CD4-positive, alpha-beta T cell treated with Interferon alpha-2 for 1 hour (primary cell): ENCODE measurements around the gene TMEM238.
A peak's percentile ranks its signal among the peaks of the same experiment; 100 is the strongest.
"Not testable (repeated sequence)": the region's sequence is repeated elsewhere in the genome, so short reads cannot be mapped to it uniquely, and the experiment has no call there.

Experiments
- DNase-seq, 2 donors: peaks; one replicate each; pipeline ENCODE4 v3.0.0-alpha.2; 2020 to 2022

TMEM238 gene, protein sequence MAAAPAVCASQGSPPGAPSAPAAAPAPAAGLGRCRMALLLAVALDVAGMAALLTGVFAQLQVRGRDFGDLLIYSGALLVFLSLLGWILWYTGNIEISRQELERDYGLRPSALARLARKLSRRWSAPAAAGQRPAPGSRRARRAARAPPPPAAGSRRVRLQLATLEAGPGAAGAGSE

DNA sequence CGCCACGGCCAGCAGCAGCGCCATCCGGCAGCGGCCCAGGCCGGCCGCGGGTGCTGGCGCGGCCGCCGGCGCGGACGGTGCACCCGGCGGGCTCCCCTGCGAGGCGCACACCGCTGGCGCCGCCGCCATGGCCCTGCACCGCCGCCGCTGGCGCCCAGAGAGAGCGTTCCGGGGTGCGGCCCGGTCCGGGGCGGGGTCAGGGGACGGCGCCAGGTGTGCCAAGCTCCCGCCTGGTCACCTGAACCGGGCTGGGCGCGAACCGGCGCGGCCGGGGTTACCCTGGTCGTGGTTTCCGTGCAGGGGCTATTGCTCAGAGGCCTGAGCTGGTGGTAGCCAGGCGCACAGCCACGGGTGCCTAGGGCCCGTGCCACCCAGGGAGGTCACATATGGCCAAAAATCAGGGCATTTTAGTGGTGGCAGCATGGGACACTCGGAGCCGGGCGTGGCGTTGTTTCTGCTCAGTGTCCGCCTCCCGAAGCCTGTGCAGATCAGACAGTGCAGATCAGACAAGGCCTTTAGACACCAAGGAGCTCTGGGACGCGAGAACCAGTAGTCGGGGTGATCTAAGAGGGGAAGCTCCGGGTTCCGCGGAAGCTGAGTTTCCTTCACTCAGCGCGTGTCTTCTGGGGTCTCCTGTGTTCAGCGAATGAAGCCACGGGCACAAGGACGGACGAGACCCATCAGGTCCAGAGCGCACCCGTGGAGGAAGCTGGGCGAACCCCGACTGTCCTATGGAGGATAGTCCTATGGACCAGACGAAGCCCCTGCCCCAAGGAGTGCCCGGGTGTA, at the start of gene TMEM238:
Gene TMEM238, minus strand, starts transcription at position 162 of the 789 bp plus-strand sequence. Its CDS starts 33 bp downstream, at position 129.
- peak; percentile 12 to 49 for DNase-seq

DNA sequence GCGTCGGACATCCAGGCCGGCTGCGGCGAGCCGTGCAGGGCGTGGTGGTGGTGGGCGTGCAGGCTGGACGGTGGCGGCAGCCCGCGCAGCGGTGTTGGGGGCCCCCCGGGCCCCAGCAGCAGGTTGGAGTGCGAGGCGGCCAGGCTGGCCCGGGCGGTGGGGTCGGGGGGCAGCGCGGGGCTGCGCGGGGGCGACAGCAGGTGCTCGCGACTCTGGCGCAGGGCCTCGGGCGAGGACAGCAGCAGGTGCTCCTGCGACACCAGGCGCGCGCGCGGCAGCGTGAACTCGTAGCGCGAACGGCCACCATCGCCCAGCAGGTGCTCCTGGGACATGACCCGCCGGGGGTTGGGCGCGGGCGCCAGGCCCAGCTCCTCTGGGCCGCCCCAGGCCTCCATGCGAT, 49.2 kb upstream of the TMEM238 start:
- DNase-seq, result no peak

DNA sequence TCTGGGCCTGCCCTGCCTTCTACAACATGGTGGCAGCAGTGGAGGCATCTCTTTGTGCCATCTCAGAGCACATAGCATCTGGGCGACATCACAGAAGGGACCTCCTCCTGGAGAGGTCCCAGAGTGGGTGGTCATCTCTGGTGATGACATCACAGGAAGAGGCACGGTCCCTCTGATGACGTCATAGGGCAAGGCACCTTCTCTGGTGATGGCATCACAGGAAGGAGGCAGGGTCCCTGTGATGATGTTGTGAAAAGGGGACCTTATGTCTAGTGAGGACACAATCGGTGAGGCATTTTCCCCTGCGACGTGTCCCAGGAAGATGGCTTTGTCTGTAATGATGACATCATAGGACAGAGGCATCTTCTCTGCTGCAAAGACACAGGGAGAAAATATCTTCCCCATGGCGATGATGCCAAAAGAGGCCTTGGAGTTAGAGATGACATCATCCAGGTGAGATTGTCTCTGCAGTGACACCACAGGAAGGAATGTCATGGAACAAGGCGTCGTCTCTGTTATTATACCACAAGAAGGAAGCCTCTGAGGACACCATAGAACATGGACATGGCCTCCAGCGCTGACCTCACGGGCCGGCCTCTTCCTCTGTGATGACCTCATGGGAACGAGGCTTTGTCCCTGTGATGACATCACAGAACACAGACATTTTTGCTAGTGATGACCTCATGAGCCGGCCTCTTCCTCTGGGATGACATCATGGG, 48.3 kb upstream of the TMEM238 start:
- no peak for DNase-seq

DNA sequence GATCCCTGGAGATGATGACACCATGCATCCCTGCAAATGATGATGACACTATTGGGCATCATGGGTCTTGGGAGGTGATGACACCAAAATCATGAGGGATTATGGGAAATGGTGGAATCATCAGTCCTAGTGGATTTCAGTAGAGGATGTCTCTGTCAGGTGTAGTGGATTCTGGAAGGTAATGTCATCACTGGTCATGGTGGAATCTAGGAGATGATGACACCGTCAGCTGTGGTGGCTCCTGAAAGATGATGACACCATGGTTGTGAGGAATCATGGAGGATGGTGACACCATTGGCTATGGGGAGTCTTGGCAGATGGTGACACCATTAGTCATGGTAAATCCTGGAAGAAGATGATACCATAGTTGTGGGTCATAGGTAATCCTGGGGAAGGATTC, 47.1 kb upstream of the TMEM238 start:
- DNase-seq, result no peak

DNA sequence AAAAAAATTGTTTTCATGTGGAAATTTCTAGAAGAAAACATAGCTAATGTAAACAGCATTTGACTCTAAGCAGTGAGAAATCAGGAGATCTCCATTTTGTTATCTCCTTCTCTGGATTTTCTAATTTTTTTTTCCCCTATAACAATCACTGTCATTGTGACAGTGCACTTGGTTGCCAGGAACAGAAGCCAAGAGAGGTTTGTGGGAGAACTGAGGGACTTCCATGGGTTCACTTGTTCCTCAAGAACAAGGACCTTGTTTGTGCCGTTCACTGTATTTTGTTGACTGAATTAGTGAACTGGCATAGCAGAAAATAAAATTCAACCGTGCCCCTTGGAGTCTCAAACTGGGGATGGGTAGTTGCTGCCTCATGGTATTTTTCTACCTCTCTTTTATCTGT, 42.0 kb upstream of the TMEM238 start:
- no peak for DNase-seq

DNA sequence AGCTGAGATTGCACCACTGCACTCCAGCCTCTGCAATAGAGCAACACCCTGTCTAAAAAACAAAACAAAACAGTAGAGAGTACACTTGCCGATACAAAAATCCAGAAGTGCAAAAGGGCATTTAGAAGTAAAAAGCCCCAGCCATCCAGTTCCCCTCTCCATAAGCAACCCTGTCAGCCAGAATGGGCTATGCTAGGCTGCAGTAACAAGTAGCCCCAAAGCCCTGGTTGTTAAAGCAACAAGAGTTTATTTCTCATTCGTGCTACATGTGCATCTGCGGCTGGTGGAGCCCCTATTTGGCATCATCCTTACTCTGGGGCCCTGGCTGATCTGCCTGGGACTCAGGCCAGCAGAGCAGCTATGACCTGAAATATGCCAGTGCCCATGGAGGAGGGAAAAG, 40.4 kb upstream of the TMEM238 start:
- DNase-seq, result no peak

DNA sequence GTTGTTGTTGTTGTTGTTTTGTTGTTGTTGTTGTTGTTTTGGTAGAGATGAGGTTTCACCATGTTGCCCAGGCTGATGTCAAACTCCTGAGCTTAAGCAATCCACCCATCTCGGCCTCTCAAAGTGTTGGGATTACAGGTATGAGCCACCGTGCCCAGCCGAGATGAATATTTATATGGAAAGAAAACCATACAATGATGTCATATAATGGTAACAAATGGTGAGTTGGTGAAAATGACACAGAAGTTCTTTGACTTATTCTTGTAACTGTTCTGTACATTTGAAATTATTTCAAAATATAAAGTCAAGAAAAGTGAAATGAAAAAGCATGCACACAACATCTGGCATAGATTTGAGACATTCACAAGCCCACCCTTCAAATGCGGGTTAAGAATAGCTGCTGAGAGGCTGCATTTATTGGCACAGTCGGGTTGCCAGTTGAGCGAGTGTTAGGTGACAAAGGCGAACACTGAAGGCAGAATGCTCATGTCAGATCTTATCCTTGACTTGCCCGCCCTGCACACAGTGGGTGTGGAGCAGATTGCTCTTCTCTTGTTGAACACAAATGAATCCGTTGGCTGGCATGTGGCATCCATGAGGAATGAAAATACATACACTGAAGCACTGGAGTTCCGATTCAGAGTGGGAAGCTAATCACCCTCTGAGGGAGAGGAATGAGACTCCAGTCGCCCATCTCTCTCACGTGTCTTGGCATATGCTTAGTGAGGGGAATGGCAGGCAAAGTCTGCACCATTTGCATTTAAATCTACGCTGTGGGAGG, 39.3 kb upstream of the TMEM238 start:
- DNase-seq, result no peak

DNA sequence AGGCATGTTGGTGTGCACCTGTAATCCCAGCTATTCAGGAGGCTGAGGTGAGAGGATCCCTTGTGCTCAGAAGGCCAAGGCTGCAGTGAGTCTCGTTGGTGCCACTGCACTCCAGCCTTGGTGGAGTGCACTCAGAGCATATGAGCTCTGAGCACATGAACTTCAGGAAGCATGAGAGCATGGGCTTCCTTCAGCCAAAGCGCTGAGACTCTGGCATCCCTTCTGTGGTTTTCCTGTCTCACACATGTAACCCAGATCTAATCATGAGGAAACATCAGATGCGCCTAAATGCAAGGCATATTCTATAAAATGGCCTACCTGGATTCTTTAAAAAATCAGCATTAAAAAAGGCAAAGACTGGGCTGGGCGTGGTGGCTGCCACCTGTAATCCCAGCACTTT, 37.2 kb upstream of the TMEM238 start:
- peak in 1 of 2 donors; percentile 56 for DNase-seq

DNA sequence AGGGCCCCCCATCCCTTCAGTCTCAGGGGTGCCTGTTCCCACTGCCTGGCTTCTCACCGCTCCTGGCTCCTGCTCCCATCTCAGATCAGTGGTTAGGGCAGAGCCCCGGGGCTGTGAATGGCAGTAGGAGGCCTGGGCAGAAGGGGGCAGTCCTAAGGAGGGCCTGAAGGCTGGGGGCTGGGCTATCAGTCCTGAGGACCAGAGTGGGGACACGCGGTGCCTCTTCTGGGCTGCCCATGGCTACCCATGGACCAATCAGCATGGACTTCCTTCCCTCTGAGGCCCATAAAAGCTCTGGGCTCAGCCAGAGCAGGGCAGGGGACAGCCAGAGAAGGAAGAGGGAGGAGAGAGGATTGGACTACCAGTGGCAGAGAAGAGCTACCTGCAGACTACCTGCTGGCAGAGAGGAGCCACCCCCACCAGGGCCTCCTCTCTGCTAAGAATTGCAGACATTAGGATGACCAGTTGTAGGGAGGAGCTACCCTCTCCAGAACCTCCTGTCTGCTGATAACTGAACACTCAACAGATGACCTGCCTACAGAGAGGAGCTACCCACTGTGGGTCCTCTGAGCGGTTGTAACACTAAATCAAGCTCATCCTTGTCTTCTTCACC, 35.6 kb upstream of the TMEM238 start:
- DNase-seq, result no peak

DNA sequence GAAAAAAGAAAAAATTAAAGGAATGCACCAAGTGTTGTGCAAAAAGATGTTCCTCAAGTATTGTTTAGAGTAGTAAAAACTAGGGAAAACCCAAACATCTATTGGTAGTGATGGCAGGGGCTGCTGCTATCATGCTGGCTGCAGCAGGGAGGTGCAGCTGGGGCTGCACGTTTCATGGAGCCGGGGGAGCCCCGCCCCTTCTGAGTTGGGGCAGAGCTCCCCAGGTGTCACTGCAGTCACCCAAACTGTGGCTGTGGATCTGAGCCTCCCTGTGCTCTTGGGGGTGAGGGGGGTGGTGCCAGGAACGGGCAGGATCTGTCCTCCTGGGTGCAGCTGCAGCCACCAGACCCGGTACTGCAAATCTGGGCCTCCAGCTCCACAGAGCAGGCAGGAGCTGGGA, 35.0 kb upstream of the TMEM238 start:
- no peak for DNase-seq

DNA sequence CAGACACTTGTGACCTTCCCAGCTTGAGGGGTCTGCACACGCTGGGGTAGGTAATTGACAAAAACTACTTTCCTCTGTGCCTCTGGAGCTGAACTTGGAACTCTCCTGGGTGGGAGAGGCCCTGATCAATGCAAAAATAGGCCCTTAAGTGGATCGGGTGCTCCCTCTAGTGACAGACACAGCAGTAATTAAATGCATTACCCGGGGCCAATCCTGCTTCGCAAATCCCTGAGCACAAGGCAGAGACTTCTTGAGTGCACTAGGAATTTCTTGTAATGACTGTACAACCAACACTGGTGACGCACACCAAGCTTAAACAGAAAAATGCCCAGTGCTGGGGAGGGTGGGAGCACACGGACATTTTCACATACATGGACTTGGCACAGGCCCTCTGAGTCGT, 34.1 kb upstream of the TMEM238 start:
- peak; percentile 56 to 75 for DNase-seq

DNA sequence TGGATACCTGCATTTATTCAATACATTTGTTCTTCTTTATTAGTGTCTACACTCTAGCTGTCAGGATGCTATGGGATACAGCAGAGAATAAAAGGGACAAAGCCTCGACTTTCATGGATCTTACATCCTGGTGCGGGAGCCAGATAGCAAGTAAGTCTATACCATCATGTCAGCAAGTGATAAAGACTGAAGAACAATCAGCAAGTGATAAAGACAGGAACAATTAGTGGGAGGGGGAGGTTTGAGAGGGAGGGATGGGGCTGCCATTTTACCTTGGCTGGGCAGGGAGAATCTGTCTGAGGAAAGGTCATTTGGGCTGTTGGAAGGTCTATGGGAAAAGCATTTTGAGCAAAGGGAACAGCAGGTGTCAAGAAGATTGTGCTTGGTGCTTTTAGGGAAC, 26.1 kb upstream of the TMEM238 start:
- no peak for DNase-seq

DNA sequence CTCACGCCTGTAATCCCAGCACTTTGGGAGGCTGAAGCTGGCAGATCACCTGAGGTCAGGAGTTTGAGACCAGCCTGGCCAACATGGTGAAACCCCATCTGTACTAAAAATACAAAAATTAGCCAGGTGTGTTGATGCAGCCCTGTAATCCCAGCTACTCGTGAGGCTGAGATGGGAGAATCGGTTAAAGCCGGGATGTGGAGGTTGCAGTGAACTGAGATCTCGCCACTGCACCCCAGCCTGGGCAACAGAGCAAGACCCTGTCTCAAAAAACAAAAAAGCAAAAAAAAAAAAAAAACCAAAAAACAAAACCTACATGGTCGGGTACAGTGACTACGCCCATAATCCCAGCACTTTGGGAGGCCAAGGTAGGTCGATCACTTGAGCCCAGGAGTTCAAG, 25.1 kb upstream of the TMEM238 start:
- not testable (repeated sequence) for DNase-seq

DNA sequence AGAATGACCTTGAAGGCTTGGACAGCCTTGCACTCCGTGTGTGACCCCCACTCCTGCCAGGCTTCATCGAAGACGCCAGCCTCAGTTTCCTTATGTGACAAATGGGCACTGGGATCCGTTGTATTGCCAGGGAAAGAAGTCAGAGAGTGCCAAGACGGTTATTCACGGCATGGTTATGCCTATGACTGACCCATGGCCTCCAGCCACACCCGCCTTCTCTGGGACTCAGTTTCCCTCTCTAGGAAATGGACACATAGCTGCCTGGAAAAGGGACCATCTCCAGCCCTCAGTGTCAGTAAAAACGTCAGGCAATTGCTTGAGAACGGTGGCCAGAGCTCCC, 24.4 kb upstream of the TMEM238 start:
- no peak for DNase-seq

DNA sequence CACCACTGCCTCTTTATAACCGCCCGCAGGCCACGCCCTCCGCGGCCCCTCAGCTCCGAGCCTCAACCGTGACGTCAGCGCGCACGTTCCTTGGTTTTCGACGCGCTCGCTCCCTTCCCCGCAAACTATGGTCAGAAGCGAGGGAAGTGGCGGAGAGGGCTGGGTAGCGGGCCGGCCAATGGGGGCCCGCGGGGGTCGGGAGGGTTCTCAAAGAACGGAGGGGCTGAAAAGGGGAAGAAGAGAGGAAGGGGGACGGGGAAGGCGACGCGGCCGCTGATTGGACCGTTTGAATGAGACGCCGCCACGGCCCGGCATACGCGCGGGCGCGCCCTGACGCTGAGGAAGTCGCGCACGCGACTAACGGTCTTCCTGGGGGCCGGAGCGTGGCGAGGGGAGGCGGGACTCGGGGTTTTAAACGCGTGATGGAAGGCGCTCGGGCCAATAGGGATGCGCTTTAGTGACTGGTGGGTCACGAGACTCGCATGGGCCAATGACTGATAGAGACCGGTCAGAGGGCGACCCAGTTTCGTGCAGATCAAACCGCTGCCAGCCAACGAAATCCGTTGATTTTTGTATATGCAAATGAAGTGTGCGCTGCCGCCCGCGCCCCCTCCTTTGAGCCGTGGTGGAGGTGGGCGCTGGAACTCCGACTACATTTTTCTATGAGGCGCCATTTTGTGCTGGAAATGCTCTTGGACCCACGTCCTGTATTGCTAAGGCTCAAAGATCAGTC, 23.9 kb upstream of the TMEM238 start:
- DNase-seq, result peak; percentile 99

DNA sequence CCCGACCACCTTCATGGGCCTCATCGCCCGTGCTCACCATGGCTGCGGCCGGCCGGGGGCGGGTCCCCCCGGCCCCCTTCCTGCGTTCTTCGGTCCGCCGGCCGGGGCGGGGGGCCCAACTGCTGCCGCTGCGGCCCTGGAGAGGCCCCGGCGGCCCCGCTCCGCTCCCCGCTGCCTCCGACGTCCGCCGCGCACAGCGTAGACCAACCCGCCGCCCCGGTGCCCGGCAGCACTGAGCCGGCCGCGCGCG, 23.4 kb upstream of the TMEM238 start, which contains the start of gene UBE2S:
Gene UBE2S, minus strand, starts transcription at position 239 of the 250 bp plus-strand sequence. Its CDS starts 199 bp downstream, at position 40.
- DNase-seq, result not testable (repeated sequence)

DNA sequence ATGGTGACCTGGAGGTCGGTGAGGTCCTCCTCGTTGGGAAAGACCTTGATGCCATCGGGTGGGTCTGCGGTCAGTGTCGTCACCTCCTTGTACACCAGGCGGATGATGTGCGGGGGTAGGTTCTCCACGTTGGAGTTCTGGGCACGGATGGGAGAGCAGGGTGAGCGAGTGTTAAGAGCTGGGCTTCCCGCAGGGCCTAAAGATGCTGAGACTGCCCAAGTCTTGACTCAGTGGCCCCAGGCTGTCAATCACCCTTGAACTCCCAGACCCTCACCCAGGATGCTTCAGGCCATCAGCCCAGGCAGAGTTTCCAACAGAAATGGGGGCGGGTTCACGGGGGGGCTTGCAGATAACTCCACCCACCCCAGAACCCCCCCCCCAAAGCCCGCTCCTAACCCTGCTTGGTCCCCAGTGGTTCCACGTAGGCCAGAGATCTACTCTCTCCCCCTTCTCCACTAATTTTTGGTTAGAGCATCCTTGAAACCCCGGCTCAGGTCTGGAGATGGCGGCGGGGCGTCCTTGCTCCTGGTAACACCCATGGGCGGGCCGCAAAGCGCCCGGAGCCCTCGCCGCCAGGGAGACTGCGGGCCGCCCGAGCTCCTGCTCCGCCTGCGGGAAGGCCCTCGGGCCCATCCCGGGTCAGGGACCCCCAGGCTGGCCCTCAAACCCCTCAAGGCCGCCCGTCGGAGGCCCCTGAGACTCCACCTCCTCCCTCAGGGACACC, 22.9 kb upstream of the TMEM238 start:
- peak in 1 of 2 donors; percentile 43 for DNase-seq

DNA sequence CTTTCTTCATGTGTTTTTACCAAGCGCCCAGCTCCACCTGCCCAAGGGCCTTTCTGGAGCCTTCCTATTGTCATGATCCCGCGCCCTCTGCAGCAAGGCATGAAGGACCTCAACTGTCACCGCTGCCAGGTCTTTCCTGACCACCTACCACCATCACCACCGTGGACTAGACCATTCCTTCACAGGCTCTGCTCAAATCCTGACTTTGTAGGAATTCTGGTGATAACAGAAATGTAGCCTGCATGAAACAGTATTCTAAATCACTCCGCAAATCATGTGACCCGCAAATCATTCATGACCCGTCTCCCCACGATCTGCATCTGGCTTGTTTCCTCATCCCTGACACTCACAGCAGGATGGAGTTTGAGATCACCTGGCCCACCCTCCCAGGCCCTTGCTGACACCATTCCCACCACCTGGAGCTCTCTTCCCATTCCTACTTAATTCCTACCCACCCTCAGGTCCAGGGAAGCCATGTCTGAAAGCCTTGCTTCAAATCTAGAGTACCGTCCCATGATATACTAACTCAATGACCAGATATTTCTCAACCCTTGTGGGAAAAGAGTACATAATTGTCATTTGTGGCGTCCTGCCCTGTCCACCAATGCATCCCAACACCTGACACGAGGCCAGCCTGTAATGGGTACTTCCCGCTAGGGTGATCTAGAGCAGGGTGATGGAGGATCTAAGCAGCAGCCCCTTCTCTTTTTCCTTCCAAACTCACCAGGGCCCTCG, 22.2 kb upstream of the TMEM238 start:
- no peak for DNase-seq

DNA sequence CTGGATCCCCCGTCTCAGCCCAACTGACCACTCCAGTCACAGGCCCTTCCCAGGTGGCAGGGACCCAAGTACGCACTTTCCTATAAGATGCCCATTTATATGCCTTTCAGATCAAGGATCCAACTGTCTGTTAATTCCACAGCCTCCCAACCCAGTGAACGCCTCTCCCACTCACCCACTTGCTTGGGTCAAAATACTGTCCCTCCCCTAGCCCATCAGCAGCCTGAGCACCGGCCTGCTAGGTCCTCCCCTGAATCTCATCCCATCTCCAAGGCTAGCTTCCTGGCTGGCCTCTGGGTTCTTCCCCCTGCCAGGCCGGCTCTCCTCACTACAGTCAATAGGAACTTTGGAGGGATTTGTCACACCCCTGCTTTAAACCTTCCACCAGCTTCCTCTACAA, 21.5 kb upstream of the TMEM238 start:
- DNase-seq, result no peak

DNA sequence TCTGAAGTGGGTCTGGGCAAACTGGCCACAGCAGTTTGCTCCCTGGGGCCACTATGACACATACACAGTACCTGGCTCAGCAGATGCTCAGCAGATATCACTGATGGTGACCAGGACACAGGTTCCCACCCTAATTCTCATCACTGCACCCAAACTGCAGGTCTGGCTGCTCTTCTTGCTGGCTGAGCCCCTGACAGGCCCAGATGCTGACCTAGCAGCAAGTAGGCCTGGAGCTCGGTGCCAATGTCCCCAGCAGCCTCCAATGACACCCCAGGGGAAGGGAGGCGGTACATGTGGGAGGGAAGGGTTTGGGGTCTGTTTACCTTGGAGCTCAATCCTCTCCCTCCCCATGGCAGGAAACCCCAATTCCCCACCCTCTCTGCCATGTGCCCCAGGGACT, 18.4 kb upstream of the TMEM238 start:
- DNase-seq, result no peak

DNA sequence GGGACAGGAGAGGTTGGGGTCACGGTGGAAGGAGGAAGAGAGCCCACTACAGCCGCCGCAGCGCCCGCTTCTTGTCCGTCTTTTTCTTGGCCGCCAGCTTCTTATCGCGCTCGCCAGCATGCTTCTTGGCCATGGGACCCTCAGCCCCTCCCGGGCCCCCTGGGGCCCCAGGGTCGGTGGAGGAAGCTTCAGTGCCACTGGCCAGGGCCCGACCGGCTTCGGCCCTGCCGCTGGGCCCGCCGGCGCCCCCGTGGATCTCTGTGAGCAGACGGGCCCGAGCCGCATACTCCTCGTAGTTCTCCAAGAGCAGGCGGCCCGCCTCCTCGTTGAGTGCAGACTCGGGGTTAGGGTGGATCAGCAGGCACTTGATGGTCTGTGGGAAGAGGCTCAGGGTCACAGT, 17.3 kb upstream of the TMEM238 start:
- DNase-seq, result not testable (repeated sequence)
